ENCODE data around the gene RTN4. TPM values are rescaled to one million over a fixed set of nuclear protein-coding genes. Genes with fewer than 3 reads are reported as not detected.

RTN4 gene
- total RNA-seq, 2 donors from 2014 or later: 126 to 161 TPM

DNA sequence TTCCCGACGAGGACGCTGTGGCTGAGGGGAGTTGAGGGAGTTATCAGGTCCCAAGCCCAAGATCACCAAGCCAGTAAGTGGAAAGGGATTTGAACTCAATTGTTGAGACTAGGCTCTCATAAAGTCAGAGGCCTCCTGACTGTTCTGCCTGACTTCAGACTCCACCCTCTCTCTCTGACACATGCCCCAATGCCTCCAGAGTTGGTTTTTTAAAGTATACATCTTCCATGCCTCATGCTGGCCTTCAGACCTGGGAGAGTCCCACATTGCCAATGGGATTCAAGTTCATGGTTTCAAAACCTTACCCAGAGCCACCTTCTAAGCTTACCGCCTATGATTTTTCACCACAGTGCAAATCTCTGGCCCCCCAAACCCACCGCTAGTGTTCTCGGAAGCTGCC lies 100.8 kb downstream of the RTN4 start:
- H3K36me3 Mint-ChIP-seq: no peaks in the 10 kb centered on the region
- H3K27ac Mint-ChIP-seq: peak overlapping the region; percentile 17 to 73
- ATAC-seq: no peak
- H3K27me3 Mint-ChIP-seq: no peaks in the 10 kb centered on the region
- H3K9me3 Mint-ChIP-seq: no peaks in the 10 kb centered on the region
- peaks cover 48 to 60% of the 10 kb centered on the region in 2 donors for H3K4me1 Mint-ChIP-seq (ENCODE audit: low read depth in 2 of 2)
- no peak overlapping the region for H3K4me3 Mint-ChIP-seq
- DNase-seq (ENCODE audit: low spot score): no peak

DNA sequence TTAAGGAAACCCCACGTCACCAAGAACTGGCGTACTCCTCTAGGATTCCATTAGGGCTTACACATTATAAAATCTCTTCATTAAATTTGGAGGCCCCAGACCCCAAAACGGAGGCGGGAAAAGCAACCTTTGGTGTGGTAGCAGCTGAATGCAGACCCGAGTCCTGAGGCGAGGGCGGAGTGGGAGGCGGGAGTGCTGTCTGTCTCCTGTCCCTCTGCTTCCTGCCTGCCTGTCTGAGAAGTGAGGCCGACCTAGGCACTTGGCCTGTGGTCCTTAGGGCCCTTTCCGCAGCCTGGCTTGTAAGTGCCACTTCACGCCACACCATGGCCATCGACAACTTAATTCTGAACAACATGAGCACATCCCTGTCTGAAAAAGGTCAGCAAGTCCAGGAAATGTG lies 102.1 kb downstream of the RTN4 start:
- Mint-ChIP-seq H3K4me1 (ENCODE audit: low read depth in 2 of 2) (peaks cover 42 to 52% of the 10 kb centered on the region in 2 donors), H3K9me3 (no peaks in the 10 kb centered on the region), H3K36me3 (no peaks in the 10 kb centered on the region), H3K4me3 (no peak overlapping the region), H3K27ac (no peak overlapping the region), H3K27me3 (no peaks in the 10 kb centered on the region)
- no peak for DNase-seq (ENCODE audit: low spot score)
- no peak for ATAC-seq

- Mint-ChIP-seq H3K4me3 (no peak overlapping the region), H3K4me1 (ENCODE audit: low read depth in 2 of 2) (peaks cover 37 to 48% of the 10 kb centered on the region in 2 donors), H3K9me3 (no peaks in the 10 kb centered on the region), H3K27ac (no peak overlapping the region), H3K36me3 (no peaks in the 10 kb centered on the region), H3K27me3 (no peaks in the 10 kb centered on the region)
- DNase-seq (ENCODE audit: low spot score) (no peak), ATAC-seq (no peak)
Measured at GRCh38 chr2:54947646-54948045, 102.6 kb downstream of the RTN4 start.

GRCh38 chr2:54947136-54947535 lies 103.1 kb downstream of the RTN4 start:
- no peak overlapping the region for H3K4me3 Mint-ChIP-seq
- ATAC-seq (no peak), DNase-seq (ENCODE audit: low spot score) (no peak)
- peak overlapping the region in 1 of 2 donors; percentile 95 for H3K27ac Mint-ChIP-seq
- peaks cover 32 to 42% of the 10 kb centered on the region in 2 donors for H3K4me1 Mint-ChIP-seq (ENCODE audit: low read depth in 2 of 2)
- H3K9me3 Mint-ChIP-seq: no peaks in the 10 kb centered on the region
- H3K36me3 Mint-ChIP-seq: no peaks in the 10 kb centered on the region
- no peaks in the 10 kb centered on the region for H3K27me3 Mint-ChIP-seq

DNA sequence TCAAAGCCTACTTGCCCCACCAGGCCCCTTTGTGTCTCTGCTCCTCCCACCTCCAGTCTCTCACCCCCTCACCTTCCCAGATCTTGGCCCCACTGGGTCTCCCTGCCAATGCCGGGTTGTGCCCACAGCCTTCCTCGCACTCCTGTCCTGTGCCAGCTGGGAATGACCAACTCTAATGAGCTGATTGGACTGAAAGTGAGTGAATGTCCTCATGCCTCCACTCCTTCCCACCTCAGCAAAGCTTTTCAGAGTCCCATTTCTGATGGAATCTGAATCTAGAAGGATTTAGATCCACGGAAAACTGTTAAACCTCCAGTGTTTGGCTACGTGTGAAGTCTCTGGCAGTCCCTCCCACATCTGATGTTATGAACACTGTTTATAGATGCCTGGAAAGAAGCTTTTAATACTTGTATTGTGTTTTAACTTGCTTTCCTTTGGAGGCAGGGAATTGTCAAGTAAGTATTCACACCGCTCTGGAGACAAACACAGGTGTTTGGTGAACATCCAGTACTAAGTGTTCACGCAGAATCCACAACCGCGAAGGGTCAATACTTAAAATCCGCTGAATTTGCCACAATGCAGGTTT lies 103.9 kb downstream of the RTN4 start:
- no peak for DNase-seq (ENCODE audit: low spot score)
- Mint-ChIP-seq H3K27ac (peak overlapping the region; percentile 84 to 95), H3K27me3 (no peaks in the 10 kb centered on the region), H3K4me3 (peak overlapping the region; percentile 82), H3K9me3 (no peaks in the 10 kb centered on the region), H3K4me1 (ENCODE audit: low read depth in 2 of 2) (peaks cover 25 to 37% of the 10 kb centered on the region in 2 donors), H3K36me3 (no peaks in the 10 kb centered on the region)
- no peak for ATAC-seq

- Mint-ChIP-seq H3K4me1 (ENCODE audit: low read depth in 2 of 2) (peaks cover 22 to 35% of the 10 kb centered on the region in 2 donors), H3K36me3 (no peaks in the 10 kb centered on the region), H3K27ac (peak overlapping the region; percentile 84 to 95), H3K4me3 (peak overlapping the region; percentile 82), H3K27me3 (no peaks in the 10 kb centered on the region), H3K9me3 (no peaks in the 10 kb centered on the region)
- peak; percentile 76 for DNase-seq (ENCODE audit: low spot score)
- peak; percentile 81 to 86 for ATAC-seq
Measured at GRCh38 chr2:54945391-54946219, 104.6 kb downstream of the RTN4 start.

DNA sequence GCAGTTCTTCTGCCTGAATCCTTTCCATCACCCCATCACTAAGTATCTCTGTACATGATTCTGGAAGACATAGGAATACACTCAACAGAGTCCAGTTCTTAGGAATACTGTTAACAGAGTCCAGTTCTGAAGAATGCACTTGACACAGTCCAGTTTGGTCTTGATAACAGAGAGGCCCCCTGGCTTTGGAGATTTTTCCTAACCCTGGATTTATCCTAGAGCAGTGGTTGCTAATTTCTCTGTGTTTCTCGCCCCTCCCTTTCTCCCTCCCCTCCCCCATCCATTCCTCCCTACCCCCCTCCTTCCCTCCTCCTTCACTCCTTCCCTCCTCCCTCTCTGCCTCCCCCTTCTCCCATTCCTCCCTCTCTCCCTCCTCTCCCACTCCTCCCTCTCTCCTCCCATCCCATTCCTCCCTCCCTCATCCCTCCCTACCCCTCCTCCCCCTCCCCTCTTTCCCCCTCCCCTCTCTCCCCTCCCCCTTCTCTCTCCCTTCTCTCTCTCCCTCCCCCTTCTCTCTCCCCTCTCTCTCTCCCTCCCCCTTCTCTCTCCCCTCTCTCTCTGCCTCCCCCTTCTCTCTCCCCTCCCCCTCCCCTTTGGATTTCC lies 105.4 kb downstream of the RTN4 start:
- Mint-ChIP-seq H3K27ac (peak overlapping the region; percentile 84 to 95), H3K4me3 (peak overlapping the region; percentile 82), H3K4me1 (ENCODE audit: low read depth in 2 of 2) (peaks cover 20 to 31% of the 10 kb centered on the region in 2 donors), H3K27me3 (no peaks in the 10 kb centered on the region), H3K9me3 (no peaks in the 10 kb centered on the region), H3K36me3 (no peaks in the 10 kb centered on the region)
- DNase-seq (ENCODE audit: low spot score) (no peak), ATAC-seq (no peak)

- Mint-ChIP-seq H3K4me3 (no peak overlapping the region), H3K4me1 (ENCODE audit: low read depth in 2 of 2) (peaks cover 19 to 28% of the 10 kb centered on the region in 2 donors), H3K27ac (no peak overlapping the region), H3K27me3 (no peaks in the 10 kb centered on the region), H3K9me3 (no peaks in the 10 kb centered on the region), H3K36me3 (no peaks in the 10 kb centered on the region)
- DNase-seq (ENCODE audit: low spot score): peak; percentile 83
- ATAC-seq: peak; percentile 88 to 92
Measured at GRCh38 chr2:54942373-54942772, 107.9 kb downstream of the RTN4 start.

DNA sequence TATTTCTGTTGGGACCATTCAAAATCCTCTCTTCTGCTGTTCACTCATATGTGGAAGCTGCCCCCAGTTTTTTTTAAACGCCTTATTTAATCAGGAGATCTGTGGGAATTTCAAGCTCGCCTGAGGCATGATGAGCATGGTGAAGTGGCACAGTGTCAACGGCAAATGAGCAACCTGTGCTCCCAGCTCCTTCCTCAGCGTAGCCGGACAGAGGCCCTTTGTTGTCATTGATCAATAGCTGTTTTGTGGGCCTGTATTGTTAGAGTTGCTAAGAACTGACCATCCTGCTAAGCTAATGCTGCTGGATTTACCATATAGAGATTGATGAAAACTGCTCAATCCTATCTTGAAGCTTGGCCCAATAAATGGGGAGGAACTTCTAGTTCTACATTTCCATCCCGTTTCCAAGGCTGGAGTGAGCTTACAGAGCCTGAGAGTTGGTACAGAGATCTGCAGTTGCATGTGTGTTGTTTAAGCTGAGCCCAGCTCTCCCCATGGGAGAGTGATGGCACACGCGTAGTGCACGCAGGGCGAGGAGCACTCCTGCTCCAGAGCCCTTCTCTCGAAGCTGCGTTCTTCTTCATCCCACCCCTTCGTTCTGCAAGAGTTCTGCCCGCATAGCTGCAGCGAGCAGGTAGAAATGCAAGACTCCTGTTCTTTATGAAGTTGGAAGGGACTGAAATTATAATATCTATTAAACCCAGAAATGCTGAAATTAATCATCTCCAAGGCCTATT lies 108.8 kb downstream of the RTN4 start:
- H3K36me3 Mint-ChIP-seq: no peaks in the 10 kb centered on the region
- H3K27ac Mint-ChIP-seq: peak overlapping the region in 1 of 2 donors; percentile 20
- DNase-seq (ENCODE audit: low spot score) (no peak), ATAC-seq (no peak)
- H3K9me3 Mint-ChIP-seq: no peaks in the 10 kb centered on the region
- H3K4me1 Mint-ChIP-seq (ENCODE audit: low read depth in 2 of 2): peaks cover 13 to 20% of the 10 kb centered on the region in 2 donors
- H3K27me3 Mint-ChIP-seq: no peaks in the 10 kb centered on the region
- no peak overlapping the region for H3K4me3 Mint-ChIP-seq

GRCh38 chr2:54940723-54941122 lies 109.5 kb downstream of the RTN4 start:
- H3K27ac Mint-ChIP-seq: peak overlapping the region in 1 of 2 donors; percentile 20
- H3K4me1 Mint-ChIP-seq (ENCODE audit: low read depth in 2 of 2): peaks cover 6 to 13% of the 10 kb centered on the region in 2 donors
- no peaks in the 10 kb centered on the region for H3K9me3 Mint-ChIP-seq
- H3K36me3 Mint-ChIP-seq: no peaks in the 10 kb centered on the region
- H3K4me3 Mint-ChIP-seq: no peak overlapping the region
- no peak for ATAC-seq
- no peaks in the 10 kb centered on the region for H3K27me3 Mint-ChIP-seq
- DNase-seq (ENCODE audit: low spot score): no peak

- no peaks in the 10 kb centered on the region for H3K27me3 Mint-ChIP-seq
- H3K4me1 Mint-ChIP-seq (ENCODE audit: low read depth in 2 of 2): peaks cover 0 to 7% of the 10 kb centered on the region in 2 donors
- H3K36me3 Mint-ChIP-seq: no peaks in the 10 kb centered on the region
- peak overlapping the region in 1 of 2 donors; percentile 14 for H3K27ac Mint-ChIP-seq
- H3K4me3 Mint-ChIP-seq: no peak overlapping the region
- no peaks in the 10 kb centered on the region for H3K9me3 Mint-ChIP-seq
- DNase-seq (ENCODE audit: low spot score) (no peak), ATAC-seq (no peak)
Measured at GRCh38 chr2:54939446-54940118, 110.7 kb downstream of the RTN4 start.

DNA sequence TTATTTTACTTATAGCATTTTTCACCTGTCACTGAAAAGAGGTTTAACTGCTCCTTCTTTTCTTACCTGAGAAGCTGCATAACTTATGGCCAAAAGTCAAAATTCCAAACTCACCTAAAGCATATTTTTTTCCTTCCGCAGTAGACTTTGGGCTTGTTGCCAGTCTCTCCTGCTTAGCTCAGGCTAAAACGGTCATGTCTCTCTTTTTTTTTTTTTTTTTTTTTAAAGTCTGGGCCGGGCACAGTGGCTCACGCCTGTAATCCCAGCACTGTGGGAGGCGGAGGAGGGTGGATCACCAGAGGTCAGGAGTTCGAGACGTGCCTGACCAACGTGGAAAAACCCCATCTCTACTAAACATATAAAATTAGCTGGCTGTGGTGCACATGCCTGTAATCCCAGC lies 113.5 kb downstream of the RTN4 start:
- Mint-ChIP-seq H3K9me3 (no peaks in the 10 kb centered on the region), H3K27me3 (peaks cover 0 to 3% of the 10 kb centered on the region in 2 donors), H3K36me3 (no peaks in the 10 kb centered on the region), H3K4me1 (ENCODE audit: low read depth in 2 of 2) (peaks cover 0 to 7% of the 10 kb centered on the region in 2 donors), H3K27ac (no peak overlapping the region), H3K4me3 (no peak overlapping the region)
- DNase-seq (ENCODE audit: low spot score): no peak
- ATAC-seq: no peak

- no peaks in the 10 kb centered on the region for H3K36me3 Mint-ChIP-seq
- H3K4me3 Mint-ChIP-seq: no peak overlapping the region
- no peak overlapping the region for H3K27ac Mint-ChIP-seq
- DNase-seq (ENCODE audit: low spot score) (no peak), ATAC-seq (no peak)
- peaks cover 0 to 4% of the 10 kb centered on the region in 2 donors for H3K4me1 Mint-ChIP-seq (ENCODE audit: low read depth in 2 of 2)
- peaks cover 0 to 3% of the 10 kb centered on the region in 2 donors for H3K27me3 Mint-ChIP-seq
- no peaks in the 10 kb centered on the region for H3K9me3 Mint-ChIP-seq
Measured at GRCh38 chr2:54935389-54935788, 114.9 kb downstream of the RTN4 start.
